GM21529 (cell line): ENCODE measurements around the gene SUMF1.
"Not testable (repeated sequence)": the region's sequence is repeated elsewhere in the genome, so short reads cannot be mapped to it uniquely, and the experiment has no call there.

ENCODE experiments used
- ATAC-seq: cut with Tn5 transposase; IDR thresholded peaks from one replicate; pipeline ENCODE4 v1.9.1; 2021; ENCODE audit not compliant: unreplicated experiment

SUMF1 gene

DNA sequence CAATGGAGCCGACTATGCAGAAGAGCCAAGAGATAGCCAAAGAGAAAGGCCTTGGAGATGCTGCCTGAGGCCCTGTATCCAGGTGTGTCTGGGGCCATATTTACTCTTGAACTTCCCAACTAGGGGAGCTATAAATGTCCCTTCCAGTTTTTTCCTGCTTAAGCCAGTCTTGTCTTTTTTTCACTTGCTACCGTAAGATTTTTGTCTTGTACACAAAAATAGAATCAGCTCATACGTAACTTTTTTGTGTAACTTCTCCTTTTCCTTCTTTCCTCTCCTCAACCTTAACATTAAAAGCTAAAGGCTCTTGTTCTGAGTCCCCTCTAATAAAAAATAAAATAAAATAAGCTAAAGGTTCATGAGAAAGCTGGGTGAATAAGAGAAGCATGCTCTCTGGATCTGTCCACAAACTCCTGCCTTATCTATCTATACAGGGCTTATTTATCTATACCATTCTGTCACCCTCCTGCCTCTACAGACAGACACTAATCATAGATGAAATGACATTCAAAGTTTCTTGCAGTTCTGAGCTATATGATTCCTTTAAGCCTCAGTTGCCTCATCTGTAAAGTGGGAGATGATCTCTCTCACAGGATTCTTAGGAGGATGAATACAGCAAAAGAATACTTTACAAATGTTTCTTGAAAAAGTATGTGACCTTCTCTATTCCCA is 4.6 kb downstream of the SUMF1 start:
- ATAC-seq: no peak

GRCh38 chr3:4461468-4462090 is 5.5 kb downstream of the SUMF1 start:
- no peak for ATAC-seq

GRCh38 chr3:4460334-4460733 is 6.7 kb downstream of the SUMF1 start:
- ATAC-seq: no peak

GRCh38 chr3:4458961-4459360 is 8.1 kb downstream of the SUMF1 start:
- ATAC-seq: no peak

- not testable (repeated sequence) for ATAC-seq
Measured at GRCh38 chr3:4456780-4457179, 10.3 kb downstream of the SUMF1 start.

GRCh38 chr3:4454142-4454541 is 12.9 kb downstream of the SUMF1 start:
- no peak for ATAC-seq

DNA sequence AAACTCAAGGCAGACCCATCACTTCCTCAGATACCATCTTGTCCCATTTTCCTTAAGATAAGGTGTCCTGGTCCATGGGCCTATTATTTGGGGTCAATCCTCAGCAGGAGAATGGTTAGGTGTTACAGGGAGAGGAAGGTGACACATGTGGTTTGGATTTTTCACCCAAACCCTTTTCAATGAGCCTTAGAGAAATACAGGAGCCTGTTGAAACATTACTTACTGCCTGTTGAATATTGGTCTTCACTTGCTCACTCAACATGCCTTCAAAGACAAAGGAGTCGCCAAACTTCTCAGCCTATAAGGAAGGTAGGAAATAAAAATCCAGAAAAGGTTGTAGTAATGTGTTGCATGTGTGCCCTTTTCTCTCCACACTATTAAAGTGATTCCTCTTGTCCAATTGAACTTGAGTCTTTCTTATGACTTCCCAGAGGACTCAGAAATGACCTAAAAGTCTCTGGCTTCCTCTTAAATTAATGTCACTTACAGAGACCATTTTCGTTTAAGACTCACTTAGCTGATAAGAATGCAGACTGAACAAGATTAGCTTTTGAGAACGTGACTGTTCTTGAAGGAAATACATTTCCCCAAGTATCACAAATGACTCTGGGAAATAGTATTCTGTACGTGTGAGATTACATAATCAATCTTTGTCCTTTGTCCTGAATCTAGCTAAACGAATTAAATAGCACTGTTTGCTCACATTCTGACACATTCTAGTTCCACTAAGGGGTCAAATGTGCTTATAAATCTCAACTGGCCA is 17.8 kb downstream of the SUMF1 start:
- ATAC-seq: no peak

DNA sequence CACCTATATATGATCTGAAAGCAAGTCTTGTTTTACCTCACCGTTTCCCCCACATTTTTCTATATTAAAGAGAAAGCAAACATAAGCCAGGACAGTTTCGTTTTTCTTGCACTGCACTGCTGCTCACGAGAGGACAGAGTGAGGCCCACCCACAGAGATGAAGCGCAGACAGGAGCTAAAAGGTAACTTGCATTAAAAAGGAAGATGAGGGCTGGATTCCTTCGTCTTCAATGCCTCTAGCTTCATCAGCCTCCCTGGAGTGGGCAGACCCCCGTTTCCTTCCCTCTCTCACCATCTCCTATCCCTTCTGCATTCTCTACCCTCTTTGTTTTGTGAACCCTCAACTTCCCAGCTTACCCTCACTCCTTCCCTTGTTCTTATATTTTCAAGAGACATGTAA is 18.9 kb downstream of the SUMF1 start:
- no peak for ATAC-seq

GRCh38 chr3:4447295-4447999 is 19.6 kb downstream of the SUMF1 start:
- no peak for ATAC-seq

DNA sequence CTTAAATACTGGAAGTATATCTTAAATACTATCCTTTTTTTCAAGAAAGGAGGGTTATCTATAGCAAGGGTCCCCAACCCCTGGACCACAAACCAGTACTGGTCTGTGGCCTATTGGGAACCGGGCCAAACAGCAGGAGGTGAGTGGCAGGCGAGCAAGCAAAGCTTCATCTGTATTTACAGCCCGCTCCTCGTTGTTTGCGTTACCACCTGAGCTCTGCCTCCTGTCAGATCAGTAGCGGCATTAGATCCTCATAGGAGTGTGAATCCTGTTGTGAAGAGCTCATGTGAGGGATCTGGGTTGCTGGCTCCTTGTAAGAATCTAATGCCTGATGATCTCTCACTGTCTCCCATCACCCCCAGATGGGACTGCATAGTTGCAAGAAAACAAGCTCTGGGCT is 26.1 kb downstream of the SUMF1 start:
- ATAC-seq: no peak

DNA sequence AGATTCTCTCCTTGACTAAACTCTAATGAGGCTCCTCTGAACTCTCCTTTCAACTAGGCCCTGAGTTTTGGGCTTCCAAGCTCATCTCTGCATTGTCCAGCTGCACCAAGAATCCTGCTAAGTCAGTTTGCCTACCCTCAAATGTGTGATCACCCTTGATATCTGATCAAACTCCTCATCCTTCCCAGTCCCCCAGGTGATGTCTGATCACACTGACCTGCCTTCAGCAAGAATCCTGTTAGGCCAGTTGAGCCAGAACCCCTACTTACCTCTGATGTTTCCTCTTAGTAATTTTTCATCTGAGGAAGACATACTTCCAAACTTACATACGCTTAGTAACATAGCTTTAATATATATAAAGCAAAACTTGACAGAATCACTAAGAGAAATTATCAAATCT is 28.8 kb downstream of the SUMF1 start:
- ATAC-seq: no peak

- no peak for ATAC-seq
Measured at GRCh38 chr3:4432259-4432658, 34.8 kb downstream of the SUMF1 start.

GRCh38 chr3:4429648-4430350 is 37.3 kb downstream of the SUMF1 start:
- ATAC-seq: no peak

GRCh38 chr3:4426782-4427344 is 40.2 kb downstream of the SUMF1 start:
- peak; percentile 94 for ATAC-seq

DNA sequence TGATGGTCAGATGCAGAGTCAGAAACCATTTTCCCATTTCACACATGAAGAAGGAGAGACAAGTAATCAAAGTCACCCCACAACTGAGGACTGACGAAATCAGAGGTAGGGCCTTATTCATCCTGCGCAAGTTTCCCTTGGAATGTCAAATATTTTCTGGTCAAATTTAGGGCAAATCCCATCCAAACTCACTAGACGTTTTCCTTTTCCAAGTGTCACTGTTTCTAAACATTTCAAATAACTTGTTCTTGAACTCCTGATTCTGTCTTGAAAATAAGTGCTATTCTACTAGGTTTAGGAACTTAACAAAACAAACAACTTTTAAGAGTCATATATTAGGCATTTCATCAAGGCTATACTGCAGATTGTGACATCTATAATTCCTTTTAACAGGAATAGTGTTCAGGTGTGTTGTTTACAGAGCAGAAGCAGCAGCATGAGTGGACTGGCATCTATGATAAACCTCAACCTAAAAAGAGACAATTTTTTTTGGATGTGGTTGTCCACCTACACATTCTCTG is 40.7 kb downstream of the SUMF1 start:
- no peak for ATAC-seq

DNA sequence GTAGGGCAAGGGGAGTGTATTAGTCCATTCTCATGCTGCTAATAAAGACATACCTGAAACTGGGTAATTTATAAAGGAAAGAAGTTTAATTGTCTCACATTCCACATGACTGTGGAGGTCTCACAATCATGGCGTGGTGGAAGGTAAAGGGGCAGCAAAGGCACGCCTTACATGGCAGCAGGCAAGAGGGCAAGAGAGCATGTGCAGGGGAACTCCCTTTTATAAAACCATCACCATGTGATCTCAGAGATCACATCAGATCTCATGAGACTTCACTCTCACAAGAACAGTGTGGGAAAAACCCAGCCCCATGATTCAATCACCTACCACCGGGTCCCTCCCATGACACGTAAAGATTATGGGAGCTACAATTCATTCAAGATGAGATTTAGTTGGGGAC is 41.4 kb downstream of the SUMF1 start:
- no peak for ATAC-seq

- ATAC-seq: no peak
Measured at GRCh38 chr3:4425055-4425454, 42.0 kb downstream of the SUMF1 start.

DNA sequence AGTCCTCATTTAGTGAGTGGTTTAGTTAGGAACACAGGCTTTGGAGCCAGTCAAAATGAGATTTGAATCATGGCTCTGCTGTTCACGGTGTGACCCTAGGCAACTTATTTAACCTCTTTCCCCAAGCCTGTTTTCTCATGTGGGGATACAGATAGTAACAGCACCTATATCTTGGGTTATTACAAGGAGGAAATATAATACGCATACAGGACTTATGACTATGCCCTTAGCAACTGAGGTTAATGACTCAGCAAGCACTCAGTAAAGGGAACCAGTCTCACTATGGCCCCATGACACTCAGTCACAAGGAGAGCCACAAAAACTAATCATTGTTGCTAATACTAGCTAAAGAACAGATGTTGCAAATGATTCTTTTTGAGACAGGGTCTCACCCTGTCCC is 45.9 kb downstream of the SUMF1 start:
- ATAC-seq: peak; percentile 78

- ATAC-seq: no peak
Measured at GRCh38 chr3:4419920-4420319, 47.1 kb downstream of the SUMF1 start.

GRCh38 chr3:4419386-4419785 is 47.7 kb downstream of the SUMF1 start:
- no peak for ATAC-seq
